SU-DHL-6 (cell line): ENCODE measurements around the gene UBE2Q2.

Experiments used
- H2AFZ ChIP-seq: fragments of 200-600 bp; sonication (generic); 2 replicates; pipeline ENCODE4 v1.6.1; 2014; ENCODE audit warnings: low read depth, mild to moderate bottlenecking, moderate library complexity, mixed read lengths, antibody characterized with exemption, low read length; ENCODE audit not compliant: severe bottlenecking
- H3F3A ChIP-seq: fragments of 200-600 bp; shearing (Covaris generic); 2 replicates; pipeline ENCODE4 v1.6.0; 2016; ENCODE audit warnings: antibody characterized with exemption, mild to moderate bottlenecking; ENCODE audit not compliant: insufficient read depth
- H3K27ac ChIP-seq: fragments of 200-600 bp; sonication (generic); 2 replicates; pipeline ENCODE4 v1.5.1; 2016; ENCODE audit warnings: low read depth, mild to moderate bottlenecking, low read length, moderate library complexity, mixed read lengths
- H3K27me3 ChIP-seq: fragments of 200-600 bp; sonication (generic), shearing (Covaris generic); 2 replicates; pipeline ENCODE4 v1.6.0; 2014; ENCODE audit warnings: mild to moderate bottlenecking, low read length
- H3K36me3 ChIP-seq: fragments of 200-600 bp; sonication (generic); 2 replicates; pipeline ENCODE4 v1.6.1; 2014; ENCODE audit warnings: mild to moderate bottlenecking, low read length, mixed read lengths
- H3K4me2 ChIP-seq: fragments of 300-600, 200-600 bp; shearing (Covaris generic), sonication (generic); 2 replicates; pipeline ENCODE4 v1.6.0; 2014; ENCODE audit warnings: low read length, low read depth, mild to moderate bottlenecking; ENCODE audit not compliant: poor library complexity, severe bottlenecking
- H3K4me3 ChIP-seq: fragments of 200-600 bp; sonication (generic); 2 replicates; pipeline ENCODE4 v1.5.1; 2014; ENCODE audit warnings: antibody characterized with exemption, low read length, mild to moderate bottlenecking, mixed read lengths; ENCODE audit not compliant: insufficient read depth, poor library complexity, severe bottlenecking
- H3K79me2 ChIP-seq: fragments of 200-600 bp; sonication (generic); 2 replicates; pipeline ENCODE4 v1.6.1; 2014; ENCODE audit warnings: mild to moderate bottlenecking, low read length, moderate library complexity; ENCODE audit not compliant: insufficient read depth
- H3K9ac ChIP-seq: fragments of 200-600 bp; sonication (generic); 2 replicates; pipeline ENCODE4 v1.7.0; 2014; ENCODE audit warnings: mild to moderate bottlenecking, low read length
- H3K9me2 ChIP-seq: fragments of 200-600 bp; sonication (generic); replicated peaks from 2 replicates; pipeline ENCODE4 v1.6.1; 2014; ENCODE audit warnings: low read length; ENCODE audit not compliant: insufficient read depth
- H3K9me3 ChIP-seq: fragments of 200-600 bp; sonication (generic); 2 replicates; pipeline ENCODE4 v1.6.1; 2014; ENCODE audit warnings: low read length, mixed read lengths; ENCODE audit not compliant: insufficient read depth
- H4K20me1 ChIP-seq: fragments of 200-600 bp; sonication (generic); 2 replicates; pipeline ENCODE4 v1.6.1; 2014; ENCODE audit warnings: low read depth, mild to moderate bottlenecking, antibody characterized with exemption, low read length, moderate library complexity, mixed read lengths
- EZH2phosphoT487 ChIP-seq: fragments of 200-600 bp; sonication (generic), shearing (Covaris generic); conservative IDR thresholded peaks from 2 replicates; pipeline ENCODE4 v1.6.1; 2018; ENCODE audit warnings: mild to moderate bottlenecking, antibody characterized with exemption, low read length, moderate library complexity, mixed read lengths
- TF ChIP-seq, protein P1 (sequence below): fragments of 200-600 bp; sonication (generic); IDR thresholded peaks from one replicate; pipeline ENCODE4 v1.5.1; 2017; ENCODE audit warnings: antibody characterized with exemption, mild to moderate bottlenecking, low read length, moderate library complexity; ENCODE audit not compliant: insufficient read depth, poor library complexity, severe bottlenecking

The UBE2Q2 gene

DNA sequence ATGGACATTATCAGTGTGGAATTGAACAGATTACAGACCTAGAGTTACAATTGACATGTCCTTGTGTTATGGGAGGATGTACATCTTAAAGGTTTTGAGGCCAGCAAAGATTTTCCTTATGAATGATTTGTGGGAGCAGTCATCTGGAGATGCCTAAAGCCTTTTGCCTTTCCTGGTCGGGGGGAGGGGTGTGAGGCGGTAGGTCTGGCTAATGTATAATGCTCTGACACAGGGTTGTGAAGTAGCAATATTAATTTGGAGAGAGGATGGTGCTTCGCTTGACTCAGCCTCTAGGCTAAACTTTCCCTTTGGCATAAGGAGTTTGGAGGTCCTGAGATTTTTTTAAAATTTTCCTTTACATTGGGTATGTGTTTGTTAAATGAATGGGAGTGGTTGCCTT, 83.7 kb downstream of the UBE2Q2 start:
- Histone ChIP-seq H3K4me3 (no peak overlapping the region), H3F3A (no peaks in the 10 kb centered on the region), H3K9me2 (no peaks in the 10 kb centered on the region), H3K79me2 (0 out of 2 replicates have a peak, but pooled peaks cover 19% of the 10 kb centered on the region), H2AFZ (no peak overlapping the region), H3K27me3 (no peaks in the 10 kb centered on the region), H3K9ac (no peak overlapping the region), H3K27ac (no peak overlapping the region), H3K36me3 (peaks cover 9% of the 10 kb centered on the region; the same call in 1 of the 2 replicates), H3K9me3 (no peaks in the 10 kb centered on the region), H3K4me2 (no peak overlapping the region), H4K20me1 (no peaks in the 10 kb centered on the region)
- no peak for TF ChIP-seq EZH2phosphoT487
- TF ChIP-seq, protein P1, sequence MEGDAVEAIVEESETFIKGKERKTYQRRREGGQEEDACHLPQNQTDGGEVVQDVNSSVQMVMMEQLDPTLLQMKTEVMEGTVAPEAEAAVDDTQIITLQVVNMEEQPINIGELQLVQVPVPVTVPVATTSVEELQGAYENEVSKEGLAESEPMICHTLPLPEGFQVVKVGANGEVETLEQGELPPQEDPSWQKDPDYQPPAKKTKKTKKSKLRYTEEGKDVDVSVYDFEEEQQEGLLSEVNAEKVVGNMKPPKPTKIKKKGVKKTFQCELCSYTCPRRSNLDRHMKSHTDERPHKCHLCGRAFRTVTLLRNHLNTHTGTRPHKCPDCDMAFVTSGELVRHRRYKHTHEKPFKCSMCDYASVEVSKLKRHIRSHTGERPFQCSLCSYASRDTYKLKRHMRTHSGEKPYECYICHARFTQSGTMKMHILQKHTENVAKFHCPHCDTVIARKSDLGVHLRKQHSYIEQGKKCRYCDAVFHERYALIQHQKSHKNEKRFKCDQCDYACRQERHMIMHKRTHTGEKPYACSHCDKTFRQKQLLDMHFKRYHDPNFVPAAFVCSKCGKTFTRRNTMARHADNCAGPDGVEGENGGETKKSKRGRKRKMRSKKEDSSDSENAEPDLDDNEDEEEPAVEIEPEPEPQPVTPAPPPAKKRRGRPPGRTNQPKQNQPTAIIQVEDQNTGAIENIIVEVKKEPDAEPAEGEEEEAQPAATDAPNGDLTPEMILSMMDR, result no peak

DNA sequence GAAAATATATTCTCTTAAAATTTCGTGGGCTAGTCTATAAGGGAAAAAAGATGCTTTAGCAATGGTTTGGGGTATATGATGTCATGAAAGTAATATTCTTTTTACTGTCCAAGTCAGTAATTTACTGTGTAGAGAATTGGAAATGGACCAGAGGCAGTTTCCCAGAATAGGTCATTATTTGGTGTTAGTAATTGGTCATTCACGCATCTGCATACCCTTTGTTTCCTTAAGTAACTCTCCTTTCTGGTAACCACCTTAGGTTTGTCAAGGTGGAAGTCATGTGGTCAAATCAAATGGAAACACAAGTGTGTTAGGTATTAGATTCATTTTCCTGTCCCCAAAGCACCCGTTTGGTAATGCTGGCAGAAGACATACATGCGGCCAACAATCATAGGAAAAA, 84.4 kb downstream of the UBE2Q2 start:
- H3K36me3 ChIP-seq, result peaks cover 13% of the 10 kb centered on the region; the same call in 1 of the 2 replicates
- H3K9ac ChIP-seq, result no peak overlapping the region
- no peaks in the 10 kb centered on the region for H3K9me3 ChIP-seq
- no peak overlapping the region for H3K27ac ChIP-seq
- no peak for TF ChIP-seq EZH2phosphoT487
- TF ChIP-seq, protein P1, result no peak
- H3K4me3 ChIP-seq, result no peak overlapping the region
- H4K20me1 ChIP-seq, result no peaks in the 10 kb centered on the region
- 0 out of 2 replicates have a peak, but pooled peaks cover 15% of the 10 kb centered on the region for H3K79me2 ChIP-seq
- no peak overlapping the region for H2AFZ ChIP-seq
- no peaks in the 10 kb centered on the region for H3K9me2 ChIP-seq
- H3F3A ChIP-seq, result no peaks in the 10 kb centered on the region
- no peak overlapping the region for H3K4me2 ChIP-seq
- no peaks in the 10 kb centered on the region for H3K27me3 ChIP-seq

DNA sequence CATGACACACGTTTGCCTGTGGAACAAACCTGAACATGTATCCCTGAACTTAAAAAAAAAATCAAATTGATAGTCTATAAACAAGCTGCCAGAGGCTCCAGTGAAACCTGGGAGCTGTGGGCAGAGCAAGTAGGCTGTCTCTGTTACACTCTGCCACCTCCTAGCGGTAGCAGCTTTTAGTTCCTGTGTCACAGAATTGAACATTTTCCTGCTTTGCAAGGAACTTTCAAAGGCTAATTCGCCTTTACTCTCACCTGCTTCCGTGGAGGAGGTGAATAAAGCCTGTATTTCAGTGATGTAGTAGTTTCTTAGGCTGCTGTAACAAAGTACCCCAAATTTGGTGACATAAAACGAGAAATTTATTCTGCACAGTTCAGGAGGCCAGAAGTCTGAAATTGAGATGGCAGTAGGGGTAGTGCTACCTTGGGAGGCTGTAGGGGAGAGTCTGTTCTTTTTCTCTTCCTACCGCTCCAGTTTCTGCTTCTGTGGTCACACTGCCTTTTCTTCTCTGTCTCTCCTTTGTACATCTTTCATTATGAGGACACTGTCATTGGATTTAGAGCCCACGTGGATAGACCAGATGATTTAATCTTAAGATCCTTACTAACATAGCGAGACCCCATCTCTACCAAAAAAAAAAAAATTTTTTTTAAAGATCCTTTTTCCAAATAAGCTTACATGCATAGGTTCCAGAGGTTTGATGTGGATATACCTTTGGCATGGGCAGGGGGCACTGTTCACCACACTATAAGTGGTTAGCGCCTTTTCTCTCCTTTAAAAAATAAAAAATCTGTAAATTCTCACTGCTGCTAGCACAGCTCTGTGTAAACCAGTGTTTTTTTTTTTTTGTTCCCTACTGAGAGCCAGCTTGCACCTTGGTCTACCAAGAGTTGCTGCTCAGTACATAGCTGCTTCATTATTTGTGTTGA, 85.7 kb downstream of the UBE2Q2 start:
- H2AFZ ChIP-seq, result no peak overlapping the region
- H3K4me3 ChIP-seq, result no peak overlapping the region
- 0 out of 2 replicates have a peak, but pooled peaks cover 15% of the 10 kb centered on the region for H3K79me2 ChIP-seq
- H3K9ac ChIP-seq, result no peak overlapping the region
- H3K9me2 ChIP-seq, result no peaks in the 10 kb centered on the region
- no peak overlapping the region for H3K4me2 ChIP-seq
- H3K9me3 ChIP-seq, result no peaks in the 10 kb centered on the region
- H3K27ac ChIP-seq, result no peak overlapping the region
- TF ChIP-seq, protein P1, result peak; percentile 43
- no peak for TF ChIP-seq EZH2phosphoT487
- H4K20me1 ChIP-seq, result no peaks in the 10 kb centered on the region
- H3K36me3 ChIP-seq, result peaks cover 20% of the 10 kb centered on the region
- H3F3A ChIP-seq, result no peaks in the 10 kb centered on the region
- H3K27me3 ChIP-seq, result no peaks in the 10 kb centered on the region
